ENCODE results near the gene USP9X.
"Not testable (repeated sequence)": the region's sequence is repeated elsewhere in the genome, so short reads cannot be mapped to it uniquely, and the experiment has no call there.

Gene USP9X

DNA sequence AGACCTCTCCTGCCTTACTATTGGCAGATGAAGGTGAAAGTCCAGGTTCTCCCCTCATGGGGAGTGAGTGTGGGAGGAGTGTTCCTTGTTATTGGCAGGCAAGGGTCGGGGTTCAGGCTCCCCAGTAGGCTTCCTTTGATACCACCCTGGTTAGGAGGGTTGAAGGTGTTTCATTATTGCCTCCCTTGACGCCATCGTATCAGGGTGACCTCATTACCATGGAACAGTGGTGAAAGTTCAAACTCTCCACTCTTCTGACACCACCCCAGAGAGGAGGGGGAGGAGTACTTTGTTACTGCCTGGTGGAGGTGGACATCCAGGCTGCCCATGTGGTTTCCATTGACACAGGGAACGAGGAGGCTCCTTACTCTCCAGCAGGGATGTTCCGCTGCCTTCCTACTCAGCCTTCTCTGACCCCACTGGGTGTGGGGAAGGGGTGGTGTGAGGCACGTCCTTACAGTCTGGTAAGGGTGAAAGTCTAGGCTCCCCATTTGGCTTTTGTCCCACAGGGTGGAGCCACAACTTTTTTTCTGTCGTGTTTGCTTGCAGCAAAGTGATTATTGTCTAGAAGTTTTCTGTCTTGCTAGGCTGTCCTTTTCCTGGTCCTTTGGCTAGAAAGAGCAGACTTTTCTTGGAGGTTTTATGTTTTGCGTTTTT, 37.2 kb upstream of the USP9X start:
- no peak for TF ChIP-seq ZFX (IDR thresholded peaks at IDR 0.05; ENCODE audit: borderline replicate concordance)
- TF ChIP-seq, protein P1, sequence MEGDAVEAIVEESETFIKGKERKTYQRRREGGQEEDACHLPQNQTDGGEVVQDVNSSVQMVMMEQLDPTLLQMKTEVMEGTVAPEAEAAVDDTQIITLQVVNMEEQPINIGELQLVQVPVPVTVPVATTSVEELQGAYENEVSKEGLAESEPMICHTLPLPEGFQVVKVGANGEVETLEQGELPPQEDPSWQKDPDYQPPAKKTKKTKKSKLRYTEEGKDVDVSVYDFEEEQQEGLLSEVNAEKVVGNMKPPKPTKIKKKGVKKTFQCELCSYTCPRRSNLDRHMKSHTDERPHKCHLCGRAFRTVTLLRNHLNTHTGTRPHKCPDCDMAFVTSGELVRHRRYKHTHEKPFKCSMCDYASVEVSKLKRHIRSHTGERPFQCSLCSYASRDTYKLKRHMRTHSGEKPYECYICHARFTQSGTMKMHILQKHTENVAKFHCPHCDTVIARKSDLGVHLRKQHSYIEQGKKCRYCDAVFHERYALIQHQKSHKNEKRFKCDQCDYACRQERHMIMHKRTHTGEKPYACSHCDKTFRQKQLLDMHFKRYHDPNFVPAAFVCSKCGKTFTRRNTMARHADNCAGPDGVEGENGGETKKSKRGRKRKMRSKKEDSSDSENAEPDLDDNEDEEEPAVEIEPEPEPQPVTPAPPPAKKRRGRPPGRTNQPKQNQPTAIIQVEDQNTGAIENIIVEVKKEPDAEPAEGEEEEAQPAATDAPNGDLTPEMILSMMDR (IDR thresholded peaks at IDR 0.05) = no peak
- H3K27ac ChIP-seq = no peak overlapping the region

DNA sequence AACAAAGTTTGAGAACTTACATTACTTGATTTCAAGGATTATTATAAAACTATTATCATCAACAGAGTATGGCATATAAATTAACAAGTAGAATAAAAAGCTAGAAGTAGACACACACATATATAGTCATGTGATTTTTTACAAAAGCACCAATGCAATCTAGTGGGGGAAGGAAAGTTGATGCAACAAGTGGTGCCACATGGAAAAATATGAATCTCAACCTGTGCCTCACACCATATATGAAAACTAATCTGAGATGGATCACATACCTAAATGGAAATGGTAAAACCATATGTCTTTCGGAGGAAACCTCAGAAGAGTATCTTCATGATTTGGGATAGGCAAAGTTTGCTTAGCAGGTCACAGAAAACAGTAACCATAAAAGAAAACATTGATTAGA, 34.9 kb upstream of the USP9X start:
- no peak for TF ChIP-seq ZFX (IDR thresholded peaks at IDR 0.05; ENCODE audit: borderline replicate concordance)
- TF ChIP-seq, protein P1 (IDR thresholded peaks at IDR 0.05) = no peak

DNA sequence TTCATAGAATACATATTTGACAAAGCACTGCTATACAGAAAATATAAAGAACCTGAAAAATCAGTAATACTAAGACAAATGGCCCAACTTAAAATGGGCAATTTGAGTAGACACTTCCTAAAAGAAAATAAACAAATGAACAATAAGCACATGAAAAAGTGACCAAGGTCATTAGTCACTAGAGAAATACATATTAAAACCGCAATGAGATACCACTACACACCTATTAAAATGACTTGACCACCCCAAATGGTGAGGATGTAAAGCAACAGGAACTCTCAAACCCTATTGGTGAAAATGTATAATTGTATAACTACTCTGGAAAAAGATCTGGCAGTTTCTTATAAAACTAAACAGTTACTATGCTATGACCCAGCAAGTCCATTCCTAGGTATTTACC, 34.0 kb upstream of the USP9X start:
- TF ChIP-seq, protein P1 (IDR thresholded peaks at IDR 0.05) = no peak
- TF ChIP-seq ZFX (IDR thresholded peaks at IDR 0.05; ENCODE audit: borderline replicate concordance) = no peak
- H3K27ac ChIP-seq = no peak overlapping the region

More for the DNA sequence above, 34.9 kb upstream of the USP9X start:
- no peak overlapping the region for H3K27ac ChIP-seq

DNA sequence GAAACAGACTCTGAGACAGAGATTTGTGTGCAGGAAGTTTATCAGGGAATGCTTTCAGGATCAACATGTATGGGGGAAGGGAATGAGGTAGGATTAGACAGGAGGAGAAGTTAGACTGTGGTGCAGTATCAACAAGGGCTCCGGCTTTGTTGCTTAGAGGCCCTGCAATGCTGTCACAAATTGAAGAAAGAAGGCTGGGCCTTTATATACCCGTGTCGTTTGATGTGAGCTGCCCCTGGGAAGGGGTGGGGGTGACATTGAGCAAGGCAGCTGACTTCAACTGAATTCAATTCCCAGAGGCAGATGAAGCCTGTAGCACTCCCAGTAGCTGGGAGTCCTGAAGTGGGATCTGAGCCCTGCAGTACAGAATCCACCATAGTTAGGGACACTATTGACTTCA, 29.5 kb upstream of the USP9X start:
- no peak overlapping the region for H3K27ac ChIP-seq
- no peak for TF ChIP-seq ZFX (IDR thresholded peaks at IDR 0.05; ENCODE audit: borderline replicate concordance)
- TF ChIP-seq, protein P1 (IDR thresholded peaks at IDR 0.05) = no peak

DNA sequence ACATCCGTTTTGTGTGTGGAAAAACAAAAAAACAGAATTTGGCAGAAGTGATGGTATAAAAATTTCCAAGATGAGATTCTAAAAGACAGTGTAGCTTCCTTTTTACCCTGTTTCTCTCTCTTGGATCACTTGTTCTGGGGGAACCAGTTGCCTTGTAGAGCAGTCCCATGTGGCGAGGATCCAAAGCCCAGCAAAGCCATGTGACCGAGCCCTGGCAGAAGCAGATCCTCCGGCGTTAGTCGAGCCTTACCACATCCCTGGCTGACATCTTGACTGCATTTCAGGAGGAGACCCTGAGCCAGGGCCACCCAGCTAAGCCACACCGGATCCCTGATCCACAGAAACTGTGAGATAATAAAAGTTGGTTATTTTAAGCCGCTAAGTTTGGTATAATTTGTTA, 22.0 kb upstream of the USP9X start:
- H3K27ac ChIP-seq = not testable (repeated sequence)

DNA sequence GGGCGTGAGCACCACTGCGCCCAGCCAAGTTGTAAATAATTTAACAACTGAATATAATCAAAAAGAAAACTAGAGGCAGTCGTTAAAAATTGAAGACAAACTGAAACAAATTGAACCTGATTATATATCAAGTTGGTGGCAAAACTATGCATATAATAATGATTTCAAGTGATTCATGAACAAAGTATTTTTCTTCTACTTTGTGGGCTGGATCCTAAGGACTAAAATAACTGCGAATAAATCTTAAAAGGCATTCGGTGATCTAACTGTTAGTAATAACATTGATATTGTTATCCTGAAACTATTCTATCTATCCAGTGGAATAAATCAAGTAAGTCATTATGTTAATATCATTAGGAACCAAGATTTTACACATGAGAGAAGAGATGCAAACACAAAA, 21.2 kb upstream of the USP9X start:
- TF ChIP-seq ZFX (IDR thresholded peaks at IDR 0.05; ENCODE audit: borderline replicate concordance) = no peak
- TF ChIP-seq, protein P1 (IDR thresholded peaks at IDR 0.05) = no peak
- no peak overlapping the region for H3K27ac ChIP-seq

DNA sequence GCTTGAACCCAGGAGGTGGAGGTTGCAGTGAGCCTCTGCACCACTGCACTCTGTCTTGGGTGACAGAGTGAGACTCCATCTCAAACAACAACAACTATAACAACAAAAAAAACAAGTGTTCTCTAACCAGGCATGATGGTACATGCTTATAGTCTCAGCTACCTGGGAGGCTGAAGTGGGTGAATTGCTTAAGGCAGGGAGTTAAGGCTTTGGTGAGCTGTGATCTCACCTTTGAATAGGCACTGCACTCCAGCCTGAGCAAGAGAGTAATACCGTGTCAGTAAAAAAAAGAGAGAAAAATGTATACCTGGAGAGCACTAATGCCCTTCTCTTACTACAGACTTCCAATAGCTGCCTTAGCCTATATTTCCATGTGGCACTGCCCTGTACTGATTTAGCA, 18.9 kb upstream of the USP9X start:
- H3K27ac ChIP-seq = no peak overlapping the region
- TF ChIP-seq, protein P1 (IDR thresholded peaks at IDR 0.05) = no peak
- no peak for TF ChIP-seq ZFX (IDR thresholded peaks at IDR 0.05; ENCODE audit: borderline replicate concordance)

DNA sequence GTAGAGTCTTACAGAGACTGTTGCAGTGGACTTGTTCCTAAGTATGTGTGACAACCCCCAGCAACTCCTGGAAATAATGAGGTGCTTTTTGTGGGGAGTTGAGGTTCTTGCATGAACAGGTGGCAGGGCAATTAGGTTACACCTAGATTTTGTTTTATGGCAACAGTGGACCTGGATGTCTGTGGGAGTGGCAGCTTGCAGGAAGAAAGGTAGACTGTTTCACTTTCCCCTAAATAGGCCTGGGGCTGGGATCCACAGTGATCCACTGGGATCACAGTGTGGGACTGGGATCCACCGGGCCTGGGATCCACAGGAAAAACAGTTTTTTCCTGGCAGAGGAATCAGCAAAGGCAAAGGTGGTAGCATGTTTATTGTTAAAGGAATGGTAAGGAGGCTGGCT, 18.3 kb upstream of the USP9X start:
- TF ChIP-seq, protein P1 (IDR thresholded peaks at IDR 0.05) = no peak
- TF ChIP-seq ZFX (IDR thresholded peaks at IDR 0.05; ENCODE audit: borderline replicate concordance) = no peak
- no peak overlapping the region for H3K27ac ChIP-seq

Measured in 22Rv1 (cell line).